NCI-H748 (cell line): ENCODE results near the gene CFAP221.

Source experiments
- DNase-seq: peaks from one replicate; lab custom pipeline; 2025; ENCODE audit not compliant: unreplicated experiment; lab: John Stamatoyannopoulos, UW

Gene CFAP221

DNA sequence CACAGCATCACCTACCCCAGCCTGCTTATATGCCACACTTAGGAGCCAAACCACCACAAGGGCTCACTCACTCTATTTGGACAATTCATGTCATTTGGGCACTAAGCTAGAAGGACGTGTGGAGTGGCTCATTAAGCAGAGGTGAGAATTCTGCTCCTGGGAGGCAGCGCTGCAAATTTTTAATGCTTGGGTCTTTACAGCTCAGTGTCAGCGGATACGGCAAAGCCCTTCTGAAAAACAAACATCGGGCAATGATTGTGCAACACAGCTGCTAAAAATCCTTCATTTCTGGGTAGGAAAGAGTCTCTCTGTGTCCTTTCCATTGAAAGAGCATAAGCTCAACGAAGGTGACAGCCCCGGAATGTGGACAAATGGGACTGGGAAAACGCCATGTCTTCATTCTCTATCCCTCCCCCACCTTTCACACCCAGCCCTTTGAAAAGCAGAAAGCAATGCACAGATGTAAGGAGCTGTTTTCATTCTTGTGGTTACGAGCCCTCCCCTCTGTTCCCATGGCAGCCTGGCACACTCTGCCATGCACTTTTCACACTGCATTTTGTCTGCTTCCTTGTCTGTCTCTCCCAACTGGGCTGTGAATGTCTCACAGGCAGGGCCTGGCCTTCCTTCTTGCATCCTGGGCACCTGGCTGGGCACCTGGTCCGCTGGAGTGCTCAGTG is 150.7 kb downstream of the CFAP221 start:
- peak; percentile 22 for DNase-seq

DNA sequence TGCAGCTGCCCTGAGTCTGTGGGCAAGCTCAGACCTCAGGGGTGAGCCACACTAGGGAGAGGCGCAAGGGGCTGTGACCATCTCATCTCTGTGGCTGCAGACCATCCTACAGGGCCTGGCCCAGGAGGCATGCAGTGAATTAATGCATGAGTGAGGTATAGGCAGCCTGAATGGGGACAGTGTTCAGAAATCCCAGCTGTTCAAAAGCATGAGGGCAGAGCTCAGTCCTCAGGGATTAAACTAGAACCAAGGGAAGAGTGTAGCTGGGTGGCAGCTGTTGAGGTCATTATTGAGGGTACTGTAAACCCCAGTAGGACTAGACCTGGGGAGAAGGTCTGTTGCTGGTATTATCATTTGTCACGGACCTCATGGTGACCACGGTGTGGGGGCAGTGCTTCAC is 151.8 kb downstream of the CFAP221 start:
- no peak for DNase-seq

DNA sequence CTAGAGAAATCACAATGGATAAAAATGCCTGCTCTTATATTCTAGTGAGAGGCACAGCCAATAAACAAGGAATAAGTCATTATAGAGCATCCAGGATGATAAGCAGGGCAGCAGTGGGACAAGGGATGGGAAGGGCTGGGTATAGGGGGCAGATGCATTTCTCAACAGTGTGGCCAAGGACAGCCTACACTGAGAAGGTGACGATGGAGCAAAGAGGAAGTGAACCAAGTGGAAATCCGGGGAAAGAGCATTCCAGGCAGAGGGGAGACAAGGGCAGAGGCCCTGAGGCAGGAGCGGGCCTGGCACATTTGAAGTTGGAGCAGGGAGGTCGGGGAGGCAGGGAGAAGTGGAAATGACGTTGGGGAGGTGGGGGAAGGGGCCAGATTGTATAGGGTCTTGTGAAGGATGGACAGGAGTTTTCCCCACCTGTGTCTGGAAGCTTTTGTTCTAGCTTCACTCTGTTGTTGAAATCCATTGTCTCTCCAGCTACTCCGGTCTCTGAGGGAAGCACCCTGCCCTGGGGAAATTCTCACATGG is 152.3 kb downstream of the CFAP221 start:
- no peak for DNase-seq

DNA sequence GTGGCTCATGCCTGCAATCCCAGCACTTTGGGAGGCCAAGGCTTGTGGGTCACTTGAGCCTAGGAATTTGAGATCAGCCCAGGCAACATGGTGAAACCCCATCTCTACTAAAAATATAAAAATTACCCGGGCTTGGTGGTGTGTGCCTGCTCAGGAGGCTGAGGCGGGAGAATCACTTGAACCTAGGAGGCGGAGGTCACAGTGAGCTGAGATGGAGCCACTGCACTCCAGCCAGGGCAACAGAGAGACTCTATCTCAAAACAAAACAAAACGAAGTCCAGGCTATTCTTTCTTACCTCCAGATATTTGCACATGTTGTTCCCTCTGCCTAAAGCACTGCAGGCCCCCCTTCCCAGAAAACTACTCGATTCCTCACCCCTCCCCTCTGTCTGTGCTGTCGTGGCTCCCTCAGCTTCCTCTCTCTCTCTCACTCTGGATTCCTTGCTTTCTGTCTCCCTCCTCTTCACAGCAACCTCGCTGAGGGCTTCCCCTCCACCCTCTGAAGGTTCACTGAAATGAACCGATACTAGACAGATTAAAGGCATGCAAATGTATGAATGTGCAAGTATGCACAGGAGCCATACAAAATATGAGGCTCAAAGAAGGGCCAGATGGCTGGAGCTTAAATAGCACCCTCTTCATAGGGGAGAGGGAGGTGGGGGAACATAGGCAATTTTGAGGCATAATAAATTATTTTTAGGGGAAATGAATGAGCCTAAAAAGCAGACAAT is 153.2 kb downstream of the CFAP221 start:
- no peak for DNase-seq

DNA sequence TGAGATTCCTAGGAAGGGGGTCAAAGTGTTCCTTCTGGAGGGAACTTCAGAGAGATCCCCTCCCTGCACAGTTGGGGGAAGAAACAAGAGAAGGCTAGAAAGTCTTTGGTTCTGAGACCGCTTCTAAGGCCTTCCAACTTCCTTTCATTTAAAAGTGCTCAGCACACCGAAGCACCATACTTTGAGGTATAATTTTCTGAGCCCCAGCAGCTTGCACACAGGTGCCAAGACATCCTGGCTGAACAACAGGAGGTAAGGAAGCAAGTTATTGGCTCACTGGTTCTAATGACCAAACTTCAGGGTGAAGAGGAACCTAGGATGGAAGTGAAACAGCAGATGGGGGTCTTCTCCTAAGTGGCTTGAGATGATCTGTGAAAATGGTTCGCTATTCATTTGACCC is 154.0 kb downstream of the CFAP221 start:
- no peak for DNase-seq

DNA sequence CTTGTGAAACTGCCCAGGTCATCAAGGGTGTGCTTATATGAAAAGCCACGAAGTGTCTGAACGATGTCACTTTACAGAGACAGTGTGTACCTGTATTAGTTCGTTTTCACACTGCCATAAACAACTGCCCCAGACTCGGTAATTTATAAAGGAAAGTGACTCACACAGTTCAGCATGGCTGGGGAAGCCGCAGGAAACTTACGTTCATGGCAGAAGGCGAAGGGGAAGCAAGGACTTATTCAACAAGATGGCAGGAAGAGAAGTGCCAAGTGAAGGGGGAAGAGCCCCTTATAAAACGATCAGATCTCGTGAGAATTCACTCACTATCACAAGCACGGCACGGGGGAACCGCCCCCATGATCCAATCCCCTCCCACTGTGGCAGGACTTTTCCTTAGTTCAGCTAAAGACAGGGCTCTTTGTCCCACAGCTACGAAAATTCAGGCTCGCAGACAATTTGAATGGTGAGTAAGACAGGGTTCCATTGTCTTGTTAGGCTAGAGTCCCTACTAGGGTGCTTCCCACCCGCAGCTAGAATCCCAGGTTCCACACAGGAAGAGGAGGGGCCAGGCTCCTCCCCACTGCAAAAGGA is 154.9 kb downstream of the CFAP221 start:
- no peak for DNase-seq

DNA sequence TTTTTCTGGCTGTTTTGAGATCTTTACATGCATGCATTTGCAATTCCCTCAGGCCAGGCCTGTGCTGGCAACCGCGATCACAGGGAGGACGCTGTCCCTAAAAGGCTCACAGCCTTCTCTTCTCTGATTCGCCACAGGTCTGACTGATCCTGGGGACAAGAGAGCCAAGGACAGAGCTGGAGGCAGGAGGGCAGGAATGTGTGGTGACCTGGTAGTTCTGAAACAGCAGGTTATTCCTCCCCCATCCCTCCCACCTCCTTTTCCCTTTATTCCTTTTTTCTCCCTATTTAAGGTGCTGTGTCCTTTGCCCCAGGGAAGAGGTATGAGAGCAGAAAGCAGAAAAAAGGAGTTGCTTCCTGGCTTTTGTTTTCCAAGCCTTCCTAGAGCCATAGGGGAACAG is 156.6 kb downstream of the CFAP221 start:
- DNase-seq: no peak

DNA sequence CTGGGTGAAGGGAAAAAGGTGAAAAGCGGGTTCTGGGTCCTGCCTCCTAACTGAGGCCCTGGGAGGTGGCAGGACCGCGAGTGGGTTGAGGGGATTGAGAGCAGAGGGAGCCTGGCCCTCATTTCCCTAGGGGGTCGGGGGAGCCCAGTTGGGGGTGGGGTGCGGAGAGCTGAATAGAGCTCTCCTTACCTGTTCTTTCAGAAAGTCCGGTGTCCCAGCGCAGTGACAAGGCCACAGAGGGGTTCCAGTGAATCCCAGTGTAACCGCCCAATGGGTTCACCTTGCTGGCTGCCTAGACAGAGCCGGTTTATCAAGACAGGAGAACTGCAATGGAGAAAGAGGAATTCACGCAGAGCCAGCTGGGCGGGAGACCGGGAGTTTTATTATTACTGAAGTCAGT is 157.1 kb downstream of the CFAP221 start:
- DNase-seq: no peak

DNA sequence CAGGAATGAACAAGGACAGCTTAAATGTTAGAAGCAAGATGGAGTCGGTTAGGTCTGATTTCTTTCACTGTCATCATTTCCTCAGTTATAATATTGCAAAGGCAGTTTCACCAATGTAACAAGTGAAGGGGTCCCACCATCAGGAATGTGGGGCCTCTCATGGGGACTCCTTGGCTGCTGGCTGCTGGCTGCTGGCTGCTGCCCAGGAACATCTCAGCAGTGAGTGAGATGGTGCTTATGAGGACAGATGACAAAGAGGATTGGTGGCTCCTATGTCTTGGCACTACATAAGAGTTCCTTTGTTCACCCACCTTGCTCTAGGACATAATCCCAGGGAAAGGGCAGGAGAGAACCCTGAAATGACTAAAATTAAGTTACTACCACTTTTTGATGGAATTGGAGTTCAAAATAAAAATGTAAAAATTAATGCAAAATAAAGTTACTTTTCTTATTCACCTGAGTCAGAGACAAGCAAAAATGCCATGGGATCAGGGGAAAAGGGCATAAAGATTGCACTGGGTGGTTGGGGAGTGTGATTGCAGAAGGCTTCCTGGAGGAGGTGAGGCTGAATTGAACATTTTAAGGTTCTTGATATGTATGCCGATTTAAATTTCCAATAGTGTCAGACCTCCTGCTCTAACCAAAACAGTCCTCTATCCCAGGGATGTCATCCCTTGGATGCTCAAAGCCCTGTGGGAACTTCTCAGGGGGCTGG is 158.1 kb downstream of the CFAP221 start:
- no peak for DNase-seq

DNA sequence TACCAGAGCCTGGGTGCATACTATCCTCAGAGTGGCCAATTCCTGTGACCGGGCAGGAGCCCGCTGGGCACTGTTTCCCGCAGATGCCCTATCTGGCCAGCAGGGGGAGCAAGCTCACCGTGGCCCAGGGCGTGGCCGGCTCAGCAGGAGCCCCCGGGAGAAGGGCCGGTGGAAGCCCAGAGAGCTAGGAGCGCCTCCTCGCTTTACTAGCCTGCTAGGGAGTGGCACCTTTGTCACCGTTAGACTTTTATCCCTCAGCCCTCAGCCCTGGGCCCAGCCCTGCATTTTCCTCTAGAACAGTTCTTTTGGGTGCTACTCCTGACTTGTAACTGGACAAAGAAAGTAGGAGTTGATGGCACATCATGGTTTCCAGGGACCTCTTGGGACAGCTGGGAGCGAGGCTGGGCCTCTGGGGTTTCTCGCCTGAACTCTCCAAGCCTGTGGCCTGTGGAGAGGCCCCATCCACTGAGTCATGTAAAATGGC is 158.7 kb downstream of the CFAP221 start:
- peak; percentile 60 for DNase-seq

DNA sequence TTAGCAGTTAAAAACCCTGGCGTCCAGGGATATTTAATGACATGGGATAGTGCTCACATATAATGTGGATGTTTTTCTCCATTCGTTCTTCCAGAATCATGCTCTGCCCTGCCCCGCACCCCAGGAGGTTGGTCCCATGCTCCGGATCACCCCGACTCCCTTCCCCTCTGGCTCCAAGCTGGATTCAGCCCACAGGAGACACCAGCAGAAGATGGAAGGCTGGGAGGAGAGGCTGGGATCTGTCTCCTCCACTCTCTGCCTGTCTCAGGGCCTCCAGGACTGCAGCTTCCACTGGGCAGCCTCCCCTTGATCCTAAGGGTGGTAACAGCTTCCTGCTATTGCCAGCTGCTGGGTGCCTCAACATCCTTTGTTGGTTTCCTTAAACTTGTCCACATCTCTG is 159.3 kb downstream of the CFAP221 start:
- DNase-seq: no peak

DNA sequence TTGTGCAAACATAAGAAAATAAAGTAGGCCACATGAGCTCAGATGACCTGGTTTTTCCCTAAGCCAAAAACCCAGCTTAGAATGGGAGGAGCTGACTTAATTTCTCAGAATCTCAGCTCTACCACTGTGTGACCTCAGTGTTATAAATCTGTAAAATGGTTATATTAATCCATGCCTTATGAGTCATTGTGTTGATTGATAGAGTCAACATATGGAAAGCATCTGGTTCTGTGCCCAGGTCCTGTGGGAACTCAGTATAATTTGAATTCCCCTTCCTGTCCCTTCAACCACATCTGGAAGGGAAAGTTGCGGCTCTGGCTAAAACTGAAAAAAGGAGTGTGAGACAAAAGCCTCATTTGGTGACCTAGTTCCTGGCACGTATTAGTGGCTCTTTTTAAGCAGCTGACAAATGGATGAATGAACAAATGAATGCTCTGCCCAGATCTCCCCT is 160.4 kb downstream of the CFAP221 start:
- no peak for DNase-seq

DNA sequence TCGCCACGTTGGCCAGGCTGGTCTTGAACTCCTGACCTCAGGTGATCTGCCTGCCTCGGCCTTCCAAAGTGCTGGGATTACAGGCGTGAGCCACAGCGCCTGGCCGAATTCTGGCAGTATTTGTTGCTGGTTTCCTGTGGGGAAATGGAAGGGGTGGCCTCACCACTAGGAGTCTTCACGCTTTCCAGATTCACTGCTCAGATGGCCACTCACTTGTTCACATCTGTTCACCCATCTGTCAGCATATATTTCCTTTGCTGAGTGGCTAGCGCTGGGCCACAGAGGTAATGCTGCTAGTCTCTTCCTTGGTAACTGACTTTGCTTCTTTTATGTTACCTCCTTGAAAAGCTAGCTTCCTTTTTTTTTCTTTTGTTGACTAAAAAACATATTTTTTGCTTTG is 162.0 kb downstream of the CFAP221 start:
- DNase-seq: no peak
